ENCODE results near the gene DMRTB1. TPM values are rescaled to one million over a fixed set of nuclear protein-coding genes. Genes with fewer than 3 reads are reported as not detected.
A peak's percentile ranks its signal among the peaks of the same experiment; 100 is the strongest.

The DMRTB1 gene
- total and polyA plus RNA-seq, 2 of the 8 experiments (the other 6 are each of a cell fraction or from before 2014, with no cell fraction given) = 0.06 to 0.35 TPM

GRCh38 chr1:53439337-53440207 lies 19.6 kb upstream of the DMRTB1 start:
- H3K79me2 ChIP-seq (ENCODE audit: control insufficient read depth in 1 of 2, insufficient read depth in 2 of 2, low read length in 2 of 2) = no peaks in the 10 kb centered on the region
- 97% methylated on average over 30 of the region's 58 CpGs; no CpG with 5 or more reads in 1 of the 2 experiments for WGBS, 2 experiments (ENCODE audit: extremely low coverage in 1 of 2, insufficient coverage in 1 of 2, insufficient read length in 1 of 2, insufficient replicate concordance in 2 of 2, low coverage in 1 of 2, low lambda C conversion rate in 2 of 2, missing lambda C conversion rate in 1 of 2)
- H3K27me3 ChIP-seq (replicated peaks in 1 of 4; ENCODE audit: control insufficient read depth in 3 of 4, extremely low read depth in 1 of 4, insufficient read depth in 3 of 4, low read length in 3 of 4) = no peaks in the 10 kb centered on the region; a peak in 1 of 7 replicates
- no peak for DNase-seq (ENCODE audit: low read depth in 1 of 2, low spot score in 2 of 2)
- H3K4me1 ChIP-seq (replicated peaks in 1 of 4; ENCODE audit: control insufficient read depth in 3 of 4, insufficient read depth in 4 of 4, low read length in 3 of 4) = peaks cover 3 to 10% (median 4%) of the 10 kb centered on the region in 4 experiments; a peak in 5 of 7 replicates
- no peak overlapping the region for H3K4me3 ChIP-seq (ENCODE audit: extremely low read depth in 1 of 4, insufficient read depth in 2 of 4, low read depth in 3 of 4, low read length in 4 of 4)
- H3K9ac ChIP-seq (replicated peaks in 1 of 4; ENCODE audit: extremely low read depth in 1 of 4, low read depth in 3 of 4, low read length in 3 of 4) = no peak overlapping the region
- peak overlapping the region; percentile 29 for H2BK120ac ChIP-seq (replicated peaks; ENCODE audit: low read depth, low read length)
- no peak overlapping the region for H3K14ac ChIP-seq (ENCODE audit: insufficient read length)
- H2BK12ac ChIP-seq (ENCODE audit: low read depth, low read length) = 0 out of 2 replicates have a peak overlapping the region, but pooled peaks have one; percentile 96
- no peaks in the 10 kb centered on the region for H3K23me2 ChIP-seq (ENCODE audit: low read depth, low read length)
- no peak overlapping the region for H3K4ac ChIP-seq (replicated peaks; ENCODE audit: insufficient read length, low read depth, low read length)
- no peak overlapping the region for H3K23ac ChIP-seq (ENCODE audit: insufficient read length)
- H2AFZ ChIP-seq (ENCODE audit: low read length) = no peak overlapping the region
- H3K4me2 ChIP-seq (ENCODE audit: insufficient read depth in 1 of 2, low read depth in 2 of 2, low read length in 2 of 2) = no peak overlapping the region
- CTCF ChIA-PET (ENCODE audit: partially characterized antibody) = interaction anchor here (1.2 to 2.4 kb wide), 2 partner anchors 10 to 276 kb away, joined by 3 to 8 read pairs; no protein-coding TSS in a partner anchor
- no peak overlapping the region for H4K5ac ChIP-seq (ENCODE audit: insufficient read length, low read depth, low read length)
- no peak overlapping the region for H4K8ac ChIP-seq (ENCODE audit: extremely low read depth, insufficient read depth, low read length)
- peak overlapping the region; percentile 29 for H4K91ac ChIP-seq (replicated peaks; ENCODE audit: insufficient read length, low read length)
- POLR2A ChIA-PET (ENCODE audit: partially characterized antibody) = interaction anchor here (0.8 to 1.3 kb wide), 3 partner anchors 8 to 23 kb away, joined by 3 to 4 read pairs (median 3); no protein-coding TSS in a partner anchor
- no peaks in the 10 kb centered on the region for H3K79me1 ChIP-seq (ENCODE audit: low read depth, low read length)
- H2AK5ac ChIP-seq (ENCODE audit: low read depth, low read length) = no peak overlapping the region
- H3K18ac ChIP-seq (ENCODE audit: extremely low read depth, low read length) = peak overlapping the region; percentile 4
- peak overlapping the region; percentile 97 for H2BK20ac ChIP-seq (ENCODE audit: low read length)
- H2BK5ac ChIP-seq (ENCODE audit: low read depth, low read length) = no peak overlapping the region
- FAIRE-seq = no peak
- peaks cover 12 to 22% of the 10 kb centered on the region in 2 experiments for H3K9me3 ChIP-seq (ENCODE audit: insufficient read depth in 2 of 2, low read depth in 1 of 2, low read length in 1 of 2)
- peaks cover 0 to 8% (median 0%) of the 10 kb centered on the region in 4 experiments; a peak in 1 of 8 replicates for H3K36me3 ChIP-seq (ENCODE audit: control insufficient read depth in 2 of 4, insufficient read depth in 4 of 4, low read length in 3 of 4)
- H2BK15ac ChIP-seq (ENCODE audit: low read length) = peak overlapping the region; percentile 81
- H4K20me1 ChIP-seq (replicated peaks in 1 of 2; ENCODE audit: control insufficient read depth in 1 of 2, insufficient read depth in 2 of 2, low read length in 2 of 2) = no peaks in the 10 kb centered on the region
- no peak overlapping the region for H3K56ac ChIP-seq (replicated peaks; ENCODE audit: insufficient read length, low read depth, low read length)
- no peak overlapping the region for H3K27ac ChIP-seq (ENCODE audit: low read depth, low read length)
- TF ChIP-seq TEAD4 (IDR thresholded peaks at IDR 0.05; ENCODE audit: low read depth, low read length) = no peak
- no peak for TF ChIP-seq POLR2AphosphoS5 (IDR thresholded peaks at IDR 0.05; ENCODE audit: low read depth, low read length)
- TF ChIP-seq RBBP5 (IDR thresholded peaks at IDR 0.05; ENCODE audit: borderline replicate concordance, low read depth, low read length) = no peak
- no peak for TF ChIP-seq KDM5A (IDR thresholded peaks at IDR 0.05; ENCODE audit: low read length)
- no peak for TF ChIP-seq MAX (IDR thresholded peaks at IDR 0.05)
- TF ChIP-seq ZNF274 (IDR thresholded peaks at IDR 0.05; ENCODE audit: borderline replicate concordance, extremely low read depth, low read length) = no peak
- TF ChIP-seq BRCA1 (IDR thresholded peaks at IDR 0.05; ENCODE audit: low read depth, low read length) = no peak
- no peak for TF ChIP-seq HDAC6 (IDR thresholded peaks at IDR 0.05; ENCODE audit: low read depth, low read length)
